HepG2 (cell line): ENCODE results near the gene BRD1. TPM values are rescaled to one million over a fixed set of nuclear protein-coding genes. Genes with fewer than 3 reads are reported as not detected.

Source experiments
- BORCS8-MEF2B ChIP-seq: sonication (generic); formaldehyde crosslinking; IDR thresholded peaks from 2 replicates; pipeline ENCODE4 v1.8.0; 2022; ENCODE audit warnings: mild to moderate bottlenecking, missing genetic modification reagents
- ERF ChIP-seq: IDR thresholded peaks from 2 replicates; pipeline ENCODE4 v1.6.1; 2018; ENCODE audit warnings: missing biosample characterization, missing genetic modification reagents
- IKZF1 ChIP-seq: fragments of 450-650 bp; IDR thresholded peaks from 2 replicates; pipeline ENCODE4 v1.7.1; 2016
- KIAA2018 ChIP-seq: sonication (generic); formaldehyde crosslinking; IDR thresholded peaks from 2 replicates; pipeline ENCODE4 v1.5.0; 2020; ENCODE audit warnings: mild to moderate bottlenecking, missing genetic modification reagents, borderline replicate concordance
- NFE2 ChIP-seq: sonication (generic); formaldehyde crosslinking; IDR thresholded peaks from 2 replicates; pipeline ENCODE4 v1.4.0; 2020; ENCODE audit warnings: missing genetic modification reagents
- SKIL ChIP-seq: sonication (generic); formaldehyde crosslinking; IDR thresholded peaks from 2 replicates; pipeline ENCODE4 v1.8.0; 2022; ENCODE audit warnings: missing genetic modification reagents, mild to moderate bottlenecking, moderate library complexity, borderline replicate concordance
- SOX5 ChIP-seq: IDR thresholded peaks from 2 replicates; pipeline ENCODE4 v1.6.1; 2016; ENCODE audit warnings: borderline replicate concordance
- STAT6 ChIP-seq: sonication (generic); formaldehyde crosslinking; IDR thresholded peaks from 2 replicates; pipeline ENCODE4 v1.4.0; 2020; ENCODE audit warnings: missing genetic modification reagents, mild to moderate bottlenecking, borderline replicate concordance
- ZBTB46 ChIP-seq: sonication (generic); formaldehyde crosslinking; IDR thresholded peaks from 2 replicates; pipeline ENCODE4 v1.4.0; 2020; ENCODE audit warnings: mild to moderate bottlenecking, missing genetic modification reagents, borderline replicate concordance
- ZNF354B ChIP-seq: sonication (generic); formaldehyde crosslinking; IDR thresholded peaks from 2 replicates; pipeline ENCODE4 v1.8.0; 2022; ENCODE audit warnings: mild to moderate bottlenecking, missing genetic modification reagents
- ZNF562 ChIP-seq: sonication (generic); formaldehyde crosslinking; IDR thresholded peaks from 2 replicates; pipeline ENCODE4 v1.8.0; 2022; ENCODE audit warnings: missing genetic modification reagents, borderline replicate concordance
- ZNF678 ChIP-seq: sonication (generic); formaldehyde crosslinking; IDR thresholded peaks from 2 replicates; pipeline ENCODE4 v1.4.0; 2020; ENCODE audit warnings: mild to moderate bottlenecking, missing genetic modification reagents
- ZNF782 ChIP-seq: sonication (generic); formaldehyde crosslinking; IDR thresholded peaks from 2 replicates; pipeline ENCODE4 v1.4.0; 2020; ENCODE audit warnings: missing genetic modification reagents, mild to moderate bottlenecking, borderline replicate concordance
- polyA plus RNA-seq, 8 experiments: library from polyadenylated mRNA; depleted of rRNA in 3 of 8; stranded (reverse) in 7 of 8; unstranded in 1 of 8; fragments of >200 nt; fragmentation: Illumina TruSeq in 4 of 8; extraction: Trizol in 4 of 8; gene quantifications; 2 replicates each; pipeline versions ENCODE4 v1.2.1 to v1.2.3, GENCODE V29; 2011 to 2016; ENCODE audit warnings: low read depth in 4 of 8, missing spikeins in 1 of 8, mixed read lengths in 1 of 8; ENCODE audit not compliant: insufficient read depth in 1 of 8
- total RNA-seq, 5 experiments: library from RNA; depleted of rRNA; stranded (reverse); fragments of >200 nt; fragmentation: Illumina TruSeq; extraction: Trizol; gene quantifications; 2 replicates each; pipeline ENCODE4 v1.2.3, GENCODE V29; 2016; ENCODE audit warnings: low read depth in 1 of 5

BRD1 gene
- total and polyA plus RNA-seq, 2 of the 13 experiments (the other 11 are each of a cell fraction or from before 2014, with no cell fraction given): 5.1 to 12.0 TPM

GRCh38 chr22:49752598-49753091 is 75.0 kb downstream of the BRD1 start (continued):
- TF ChIP-seq ERF (CRISPR knock-in tag) (no peak), SOX5 (CRISPR knock-in tag) (no peak), KIAA2018 (CRISPR knock-in tag) (no peak), IKZF1 (no peak), ZBTB46 (CRISPR knock-in tag) (no peak), ZNF354B (CRISPR knock-in tag) (no peak), BORCS8-MEF2B (CRISPR knock-in tag) (no peak), ZNF782 (no peak), STAT6 (CRISPR knock-in tag) (no peak), ZNF678 (CRISPR knock-in tag) (no peak), ZNF562 (CRISPR knock-in tag) (no peak), SKIL (CRISPR knock-in tag) (no peak), NFE2 (CRISPR knock-in tag) (no peak)
